ENCODE data around the gene TMEM132C. TPM values are rescaled to one million over a fixed set of nuclear protein-coding genes. Genes with fewer than 3 reads are reported as not detected.

Gene TMEM132C
- total RNA-seq, 1 experiment from 2014 or later, result not detected

GRCh38 chr12:128415036-128415560, 148.1 kb downstream of the TMEM132C start:
- DNase-seq (ENCODE audit: low spot score), result no peak

DNA sequence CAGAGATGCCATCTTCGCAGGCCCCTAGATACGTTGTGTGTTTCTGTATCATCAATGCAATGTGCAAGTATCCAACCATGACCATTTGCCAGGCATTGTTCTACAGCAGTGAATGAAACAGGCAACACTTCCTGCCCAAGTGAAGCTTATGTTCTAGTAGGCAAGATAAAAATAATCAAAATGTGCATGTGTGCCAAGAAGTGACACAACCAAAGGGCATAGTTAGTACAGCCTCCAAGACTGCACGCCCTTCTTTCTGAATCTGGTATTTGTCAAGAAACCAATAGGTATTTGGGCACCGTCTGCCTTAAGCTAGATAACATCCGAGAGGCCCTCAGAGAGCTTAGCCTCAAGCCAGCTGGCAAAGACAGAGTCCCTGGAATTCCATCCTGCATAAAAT, 152.0 kb downstream of the TMEM132C start:
- no peak for DNase-seq (ENCODE audit: low spot score)

DNA sequence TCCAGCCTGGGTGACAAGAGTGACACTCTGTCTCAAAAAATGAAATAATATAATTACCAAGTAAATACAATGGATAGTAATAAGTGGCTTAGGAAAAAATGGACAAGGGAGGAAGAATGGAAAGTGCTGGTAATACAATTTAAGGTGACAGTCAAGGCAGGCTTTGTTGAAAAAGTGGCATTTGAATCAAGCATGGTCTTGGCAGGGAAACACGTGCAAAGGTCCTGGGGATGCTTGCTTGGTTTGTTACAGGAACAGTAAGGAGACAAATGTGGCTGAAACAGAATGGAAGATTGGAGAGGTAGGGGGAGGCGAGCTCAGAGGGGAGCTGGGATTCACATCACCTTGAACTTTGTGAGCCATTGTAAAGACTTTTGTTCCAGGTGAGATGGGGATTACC, 153.2 kb downstream of the TMEM132C start:
- no peak for DNase-seq (ENCODE audit: low spot score)

GRCh38 chr12:128421375-128421774, 154.4 kb downstream of the TMEM132C start:
- DNase-seq (ENCODE audit: low spot score), result no peak

GRCh38 chr12:128423205-128423604, 156.2 kb downstream of the TMEM132C start:
- DNase-seq (ENCODE audit: low spot score), result no peak

- DNase-seq (ENCODE audit: low spot score), result no peak
Observed at GRCh38 chr12:128424931-128425431, 158.0 kb downstream of the TMEM132C start.

GRCh38 chr12:128425666-128426331, 158.8 kb downstream of the TMEM132C start:
- DNase-seq (ENCODE audit: low spot score), result no peak

DNA sequence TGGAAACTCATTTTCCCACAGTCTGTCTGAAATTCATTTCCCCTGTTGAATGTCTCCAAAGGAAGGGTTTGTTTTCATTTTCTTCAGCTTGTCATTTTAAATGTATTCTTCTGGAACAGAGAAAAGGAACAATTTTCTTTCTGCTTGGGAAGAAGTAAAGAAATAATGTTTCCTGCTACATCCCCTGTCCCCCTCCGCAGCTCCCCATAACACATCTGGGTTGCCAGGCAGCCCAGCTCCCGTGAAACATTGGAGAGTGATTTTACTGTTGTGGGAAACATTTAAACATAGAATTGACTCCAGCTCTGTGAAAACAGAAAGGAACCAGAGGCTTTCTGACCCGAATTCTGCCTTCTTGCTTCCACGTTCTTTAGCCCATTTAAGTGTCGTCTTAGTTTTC, 159.5 kb downstream of the TMEM132C start:
- DNase-seq (ENCODE audit: low spot score), result no peak

DNA sequence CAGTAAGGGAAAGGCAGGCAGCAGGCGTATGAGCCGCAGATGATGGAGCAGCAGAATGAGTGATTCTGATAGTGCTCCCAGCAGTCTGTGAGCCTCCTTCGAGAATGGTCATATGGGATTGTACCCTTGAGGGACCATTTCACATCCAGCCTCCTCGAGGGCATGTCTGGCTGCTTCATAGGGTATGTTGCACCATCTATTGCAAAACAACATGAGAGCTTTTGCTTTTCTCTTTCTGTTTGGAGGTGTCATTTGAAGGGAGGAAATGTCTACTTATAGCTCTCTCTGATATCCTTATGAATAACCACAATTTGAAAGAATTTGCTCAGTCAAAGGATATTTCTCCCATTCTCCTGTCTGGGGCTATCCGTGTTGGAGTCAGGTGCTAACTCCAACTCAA, 172.8 kb downstream of the TMEM132C start:
- DNase-seq (ENCODE audit: low spot score), result no peak

DNA sequence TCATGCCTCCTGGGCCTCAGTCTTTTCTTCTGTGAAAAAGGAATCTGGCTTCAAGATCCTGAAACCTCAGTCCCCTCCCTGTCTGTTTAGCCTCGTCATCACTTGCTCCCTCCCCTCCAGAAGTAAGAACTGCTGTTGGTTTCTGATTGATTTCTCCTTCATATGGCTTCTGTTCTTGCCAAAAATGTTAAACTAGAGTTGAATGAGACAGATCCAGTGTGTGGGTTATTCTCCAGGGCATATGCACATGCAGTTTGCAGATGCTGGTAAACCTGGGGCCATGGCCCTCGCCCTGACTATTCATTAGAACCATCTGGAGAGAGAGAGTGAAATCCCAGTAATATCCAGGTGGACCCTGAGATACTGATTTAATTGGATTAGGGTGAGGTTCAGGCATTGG, 175.1 kb downstream of the TMEM132C start:
- DNase-seq (ENCODE audit: low spot score), result no peak

DNA sequence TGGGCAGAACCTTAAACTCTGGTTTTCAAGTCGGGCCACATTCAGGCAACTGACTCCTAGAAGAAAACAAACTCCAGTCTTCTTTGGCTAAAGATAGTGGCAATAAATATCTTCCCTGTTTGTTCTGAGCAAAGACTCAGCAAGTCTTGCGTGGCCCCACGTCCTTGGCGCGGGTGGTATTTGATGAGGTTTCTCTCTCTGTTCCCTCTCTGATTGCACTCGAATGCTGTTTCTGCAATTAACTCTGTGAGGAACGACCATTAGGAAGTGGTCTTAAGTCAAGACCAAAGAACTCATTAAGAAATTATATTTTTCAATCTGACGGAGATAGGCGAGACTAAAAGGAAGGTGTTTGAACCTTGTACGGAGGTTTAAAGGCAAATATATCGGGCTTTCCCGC, 177.6 kb downstream of the TMEM132C start:
- DNase-seq (ENCODE audit: low spot score), result no peak

DNA sequence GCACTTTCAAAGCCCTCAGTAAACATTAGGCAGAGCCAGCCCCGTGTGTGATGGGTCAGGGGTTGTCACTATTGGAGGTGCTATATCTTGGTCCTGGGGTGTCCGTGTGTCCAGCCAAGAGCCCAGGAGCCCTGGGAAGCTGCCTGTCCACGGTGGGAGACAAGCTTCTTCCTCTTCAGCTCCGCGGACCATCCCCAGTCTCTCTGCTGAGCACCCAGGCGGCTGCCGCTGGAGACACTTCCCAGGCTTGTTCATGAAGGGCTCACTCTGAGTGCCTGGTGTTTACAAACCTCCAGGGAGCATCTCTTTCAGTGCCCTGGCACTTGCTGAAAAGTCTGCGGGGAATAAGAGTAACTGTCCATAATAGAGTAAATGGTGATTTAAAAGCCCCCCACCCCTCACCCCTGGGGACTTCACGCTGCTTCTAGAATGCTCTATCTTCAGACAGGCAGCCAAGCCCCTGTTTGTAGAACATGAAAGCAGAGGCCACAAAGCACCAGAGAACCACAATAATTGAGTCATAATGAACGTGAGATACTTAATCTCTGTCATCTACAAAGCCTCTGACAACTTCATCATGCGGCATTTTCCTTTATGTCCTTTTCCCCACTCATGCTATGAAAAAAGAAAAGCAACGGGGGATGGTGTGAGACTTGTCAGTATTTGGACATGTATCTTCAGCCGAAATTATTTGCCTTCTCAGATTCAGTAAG, 178.6 kb downstream of the TMEM132C start:
- no peak for DNase-seq (ENCODE audit: low spot score)

- DNase-seq (ENCODE audit: low spot score), result no peak
Observed at GRCh38 chr12:128449146-128449894, 182.3 kb downstream of the TMEM132C start.

- DNase-seq (ENCODE audit: low spot score), result no peak
Observed at GRCh38 chr12:128450810-128451209, 183.8 kb downstream of the TMEM132C start.

GRCh38 chr12:128455851-128456250, 188.9 kb downstream of the TMEM132C start:
- no peak for DNase-seq (ENCODE audit: low spot score)

DNA sequence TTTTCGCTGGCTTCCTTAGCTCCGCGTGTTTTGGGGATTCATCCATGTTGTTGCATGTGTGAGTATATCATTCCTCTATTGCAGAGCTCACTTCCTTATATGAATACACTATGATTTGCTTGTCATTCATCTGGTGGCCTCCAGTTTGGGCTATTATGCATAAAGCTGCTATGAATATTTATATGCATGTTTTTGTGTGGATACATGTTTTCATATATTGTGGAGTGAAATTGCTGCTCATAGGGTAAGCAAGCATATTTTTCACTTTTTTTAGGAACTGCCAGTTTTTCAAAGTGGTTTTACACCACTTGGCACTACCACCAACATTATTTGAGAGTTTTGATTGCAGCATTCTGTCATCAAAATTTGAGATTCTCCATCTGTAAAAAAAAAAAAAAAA, 190.0 kb downstream of the TMEM132C start:
- no peak for DNase-seq (ENCODE audit: low spot score)

- no peak for DNase-seq (ENCODE audit: low spot score)
Observed at GRCh38 chr12:128458301-128458974, 191.5 kb downstream of the TMEM132C start.

DNA sequence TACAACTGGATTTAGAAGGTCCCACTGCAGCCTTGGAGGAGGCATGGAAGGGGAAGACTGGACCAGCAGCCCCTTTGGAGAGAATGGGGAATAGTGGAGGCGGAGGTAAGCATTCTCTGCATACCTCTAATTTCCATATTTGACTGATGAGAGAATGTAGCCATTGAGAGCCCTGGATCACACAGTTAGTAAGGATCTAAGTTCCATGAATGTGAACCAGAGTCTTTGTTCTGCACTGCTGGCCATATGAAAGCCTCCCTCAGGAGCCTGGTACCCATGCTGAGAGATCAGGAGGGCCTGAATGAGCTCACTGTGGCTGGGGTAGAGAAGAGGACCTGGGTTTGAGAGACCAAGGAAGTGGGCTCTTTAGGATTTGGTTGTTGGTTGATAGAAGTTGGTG, 192.1 kb downstream of the TMEM132C start:
- DNase-seq (ENCODE audit: low spot score), result no peak

DNA sequence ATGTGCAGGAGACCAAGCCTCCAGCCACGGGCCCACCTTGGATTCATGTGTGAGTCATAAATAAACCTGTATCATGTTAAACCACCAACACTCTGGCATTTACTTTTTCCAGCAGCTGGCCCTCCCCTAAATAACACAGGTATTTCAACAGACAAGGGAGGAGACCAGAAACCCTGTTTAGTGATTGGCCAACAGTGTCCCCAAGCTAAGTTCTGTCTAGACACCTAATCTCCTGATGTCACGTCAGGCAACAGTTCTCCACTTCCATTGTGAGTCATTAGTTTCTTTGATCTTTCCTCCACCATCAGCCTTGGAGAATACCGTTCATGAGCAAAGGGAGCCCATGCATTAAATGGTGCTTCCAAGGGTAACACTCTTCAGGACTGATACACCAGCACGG, 196.9 kb downstream of the TMEM132C start:
- no peak for DNase-seq (ENCODE audit: low spot score)

GRCh38 chr12:128467882-128468281, 200.9 kb downstream of the TMEM132C start:
- DNase-seq (ENCODE audit: low spot score), result no peak

- no peak for DNase-seq (ENCODE audit: low spot score)
Observed at GRCh38 chr12:128468926-128469325, 202.0 kb downstream of the TMEM132C start.

GRCh38 chr12:128471491-128471890, 204.5 kb downstream of the TMEM132C start:
- DNase-seq (ENCODE audit: low spot score), result no peak
